K562 (cell line): ENCODE results near the gene KLHL30. TPM values are rescaled to one million over a fixed set of nuclear protein-coding genes. Genes with fewer than 3 reads are reported as not detected.
A peak's percentile ranks its signal among the peaks of the same experiment; 100 is the strongest.

ENCODE experiments used
- BMI1 ChIP-seq: fragments of 150-350 bp; IDR thresholded peaks from 2 replicates; pipeline ENCODE4 v1.6.1; 2014; ENCODE audit warnings: low read length
- CBX5 ChIP-seq: IDR thresholded peaks from 2 replicates; pipeline ENCODE4 v1.6.1; 2014; ENCODE audit warnings: low read depth, borderline replicate concordance
- EGR1 ChIP-seq: fragments of 450-650 bp; conservative IDR thresholded peaks from 2 replicates; pipeline ENCODE4 v1.6.1; 2017; ENCODE audit warnings: mild to moderate bottlenecking
- GTF2F1 ChIP-seq: IDR thresholded peaks from 2 replicates; pipeline ENCODE4 v1.6.1; 2011; ENCODE audit warnings: low read depth, low read length, improper control_type of control experiment
- HMGN3 ChIP-seq: IDR thresholded peaks from 2 replicates; pipeline ENCODE4 v1.6.1; 2011; ENCODE audit warnings: borderline replicate concordance, low read depth, mild to moderate bottlenecking, mixed read lengths, low read length; ENCODE audit not compliant: insufficient read length; ENCODE audit errors: extremely low read depth
- RFX5 ChIP-seq: IDR thresholded peaks from 2 replicates; pipeline ENCODE4 v1.6.1; 2011; ENCODE audit warnings: low read depth, mild to moderate bottlenecking, improper control_type of control experiment, low read length
- SUPT5H ChIP-seq: fragments of 450-650 bp; IDR thresholded peaks from 2 replicates; pipeline ENCODE4 v1.6.1; 2016
- YBX1 ChIP-seq: fragments of 450-650 bp; IDR thresholded peaks from 2 replicates; pipeline ENCODE4 v1.7.1; 2016; ENCODE audit warnings: mild to moderate bottlenecking
- polyA plus RNA-seq, 8 experiments: library from polyadenylated mRNA; depleted of rRNA in 4 of 8; stranded (reverse) in 5 of 8; unstranded in 3 of 8; fragments of >200 nt; fragmentation: Nextera tagmentation in 2 of 8; fragmentation: Illumina TruSeq in 1 of 8; extraction: Ambion mirVana in 2 of 8; extraction: Trizol in 1 of 8; gene quantifications; 2 replicates each; pipeline versions ENCODE4 v1.2.1 to v1.2.3, GENCODE V29; 2011 to 2014; ENCODE audit warnings: inconsistent platforms in 1 of 8, missing spikeins in 1 of 8
- total RNA-seq, 7 experiments: library from RNA; depleted of rRNA in 6 of 7; stranded (reverse); fragments of >200 nt in 6 of 7; fragmentation: Illumina TruSeq in 2 of 7; extraction: Trizol in 2 of 7; gene quantifications; 2 replicates each; pipeline versions ENCODE4 v1.2.1 to v1.2.3, GENCODE V29; 2011 to 2021; ENCODE audit warnings: low replicate concordance in 1 of 7
- TF ChIP-seq, protein P1 (sequence below): fragments of 250-450 bp; sonication (Bioruptor Pico); IDR thresholded peaks from 2 replicates; pipeline ENCODE4 v1.8.0; 2021; ENCODE audit warnings: moderate library complexity, mild to moderate bottlenecking, inconsistent platforms
- TF ChIP-seq, protein P2 (sequence below): fragments of 250-450 bp; sonication (Bioruptor Pico); IDR thresholded peaks from 2 replicates; pipeline ENCODE4 v1.8.0; 2021; ENCODE audit warnings: moderate library complexity, mild to moderate bottlenecking, inconsistent platforms
- TF ChIP-seq, protein P3 (sequence below): sonication (generic); formaldehyde crosslinking; IDR thresholded peaks from 2 replicates; pipeline ENCODE4 v1.4.0; 2020; ENCODE audit warnings: mild to moderate bottlenecking, missing genetic modification reagents
- TF ChIP-seq, protein P4 (sequence below): fragments of 200-800 bp; sonication (Bioruptor generic); IDR thresholded peaks from 2 replicates; pipeline ENCODE4 v1.6.1; 2017; ENCODE audit warnings: missing genetic modification characterization, missing compliant biosample characterization

The KLHL30 gene
- total and polyA plus RNA-seq, 9 of the 15 experiments (the other 6 are each of a cell fraction or from before 2014, with no cell fraction given) = 0.04 TPM; not detected in 8

DNA sequence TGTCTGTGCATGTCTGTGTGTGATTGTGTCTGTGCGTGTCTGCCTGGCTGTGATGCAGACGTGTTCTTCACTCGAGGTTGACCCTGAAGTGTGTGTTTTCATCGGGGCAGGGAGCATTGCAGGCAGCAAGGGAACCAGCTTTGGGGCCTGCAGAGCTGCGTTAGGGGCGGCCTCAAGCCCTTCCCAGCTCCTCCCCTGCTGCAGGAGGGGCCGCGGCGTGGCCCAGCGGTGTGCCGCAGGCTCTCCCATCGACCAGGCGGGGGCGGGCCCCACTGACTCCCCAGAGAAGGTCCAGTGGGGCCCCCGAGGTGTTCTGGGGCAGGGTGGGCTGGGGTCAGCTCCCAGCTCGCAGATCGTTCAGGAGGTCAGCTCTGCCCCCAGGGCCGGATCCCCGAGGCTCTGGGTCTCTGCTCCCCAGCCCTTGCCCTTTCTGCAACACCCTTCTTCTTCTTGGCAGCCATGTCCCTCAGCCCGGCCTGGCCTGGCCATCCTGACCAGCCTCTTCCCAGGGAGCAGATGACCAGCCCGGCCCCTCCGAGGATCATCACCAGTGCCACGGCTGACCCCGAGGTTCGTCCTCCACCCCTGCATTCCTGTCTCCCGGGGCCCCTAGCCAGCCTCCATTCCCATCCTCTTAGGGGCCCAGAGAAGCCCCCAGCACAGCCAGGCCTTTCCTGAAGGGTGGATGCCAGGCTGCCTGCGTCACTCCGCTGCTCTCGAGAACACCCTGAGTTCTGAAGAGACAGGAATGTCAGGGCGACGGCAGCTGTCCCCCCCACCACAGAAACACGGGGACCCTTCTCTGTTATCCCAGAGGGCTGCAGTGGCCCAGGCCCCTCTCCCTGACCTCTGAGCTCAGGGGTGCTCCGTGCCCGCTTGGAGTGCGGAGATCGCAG, 11.1 kb upstream of the KLHL30 start (continued):
- TF ChIP-seq, protein P1, sequence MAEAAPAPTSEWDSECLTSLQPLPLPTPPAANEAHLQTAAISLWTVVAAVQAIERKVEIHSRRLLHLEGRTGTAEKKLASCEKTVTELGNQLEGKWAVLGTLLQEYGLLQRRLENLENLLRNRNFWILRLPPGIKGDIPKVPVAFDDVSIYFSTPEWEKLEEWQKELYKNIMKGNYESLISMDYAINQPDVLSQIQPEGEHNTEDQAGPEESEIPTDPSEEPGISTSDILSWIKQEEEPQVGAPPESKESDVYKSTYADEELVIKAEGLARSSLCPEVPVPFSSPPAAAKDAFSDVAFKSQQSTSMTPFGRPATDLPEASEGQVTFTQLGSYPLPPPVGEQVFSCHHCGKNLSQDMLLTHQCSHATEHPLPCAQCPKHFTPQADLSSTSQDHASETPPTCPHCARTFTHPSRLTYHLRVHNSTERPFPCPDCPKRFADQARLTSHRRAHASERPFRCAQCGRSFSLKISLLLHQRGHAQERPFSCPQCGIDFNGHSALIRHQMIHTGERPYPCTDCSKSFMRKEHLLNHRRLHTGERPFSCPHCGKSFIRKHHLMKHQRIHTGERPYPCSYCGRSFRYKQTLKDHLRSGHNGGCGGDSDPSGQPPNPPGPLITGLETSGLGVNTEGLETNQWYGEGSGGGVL (CRISPR knock-in tag) = no peak
- no peak for TF ChIP-seq RFX5
- TF ChIP-seq, protein P2, sequence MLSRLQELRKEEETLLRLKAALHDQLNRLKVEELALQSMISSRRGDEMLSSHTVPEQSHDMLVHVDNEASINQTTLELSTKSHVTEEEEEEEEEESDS (CRISPR knock-in tag) = no peak
- TF ChIP-seq SUPT5H = no peak
- TF ChIP-seq YBX1 = no peak
- TF ChIP-seq HMGN3 = no peak
- TF ChIP-seq, protein P3, sequence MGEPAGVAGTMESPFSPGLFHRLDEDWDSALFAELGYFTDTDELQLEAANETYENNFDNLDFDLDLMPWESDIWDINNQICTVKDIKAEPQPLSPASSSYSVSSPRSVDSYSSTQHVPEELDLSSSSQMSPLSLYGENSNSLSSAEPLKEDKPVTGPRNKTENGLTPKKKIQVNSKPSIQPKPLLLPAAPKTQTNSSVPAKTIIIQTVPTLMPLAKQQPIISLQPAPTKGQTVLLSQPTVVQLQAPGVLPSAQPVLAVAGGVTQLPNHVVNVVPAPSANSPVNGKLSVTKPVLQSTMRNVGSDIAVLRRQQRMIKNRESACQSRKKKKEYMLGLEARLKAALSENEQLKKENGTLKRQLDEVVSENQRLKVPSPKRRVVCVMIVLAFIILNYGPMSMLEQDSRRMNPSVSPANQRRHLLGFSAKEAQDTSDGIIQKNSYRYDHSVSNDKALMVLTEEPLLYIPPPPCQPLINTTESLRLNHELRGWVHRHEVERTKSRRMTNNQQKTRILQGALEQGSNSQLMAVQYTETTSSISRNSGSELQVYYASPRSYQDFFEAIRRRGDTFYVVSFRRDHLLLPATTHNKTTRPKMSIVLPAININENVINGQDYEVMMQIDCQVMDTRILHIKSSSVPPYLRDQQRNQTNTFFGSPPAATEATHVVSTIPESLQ = no peak
- no peak for TF ChIP-seq CBX5
- TF ChIP-seq, protein P4, sequence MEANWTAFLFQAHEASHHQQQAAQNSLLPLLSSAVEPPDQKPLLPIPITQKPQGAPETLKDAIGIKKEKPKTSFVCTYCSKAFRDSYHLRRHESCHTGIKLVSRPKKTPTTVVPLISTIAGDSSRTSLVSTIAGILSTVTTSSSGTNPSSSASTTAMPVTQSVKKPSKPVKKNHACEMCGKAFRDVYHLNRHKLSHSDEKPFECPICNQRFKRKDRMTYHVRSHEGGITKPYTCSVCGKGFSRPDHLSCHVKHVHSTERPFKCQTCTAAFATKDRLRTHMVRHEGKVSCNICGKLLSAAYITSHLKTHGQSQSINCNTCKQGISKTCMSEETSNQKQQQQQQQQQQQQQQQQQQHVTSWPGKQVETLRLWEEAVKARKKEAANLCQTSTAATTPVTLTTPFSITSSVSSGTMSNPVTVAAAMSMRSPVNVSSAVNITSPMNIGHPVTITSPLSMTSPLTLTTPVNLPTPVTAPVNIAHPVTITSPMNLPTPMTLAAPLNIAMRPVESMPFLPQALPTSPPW (CRISPR knock-in tag) = no peak; the same call in 1 of the 2 replicates
- TF ChIP-seq GTF2F1 = no peak
- TF ChIP-seq EGR1 = peak; percentile 19; the same call in 1 of the 2 replicates
- TF ChIP-seq BMI1 = no peak
